ENCODE measurements around the gene MYH6. TPM values are rescaled to one million over a fixed set of nuclear protein-coding genes. Genes with fewer than 3 reads are reported as not detected.

MYH6 gene
- total RNA-seq, 4 donors from 2014 or later = not detected

DNA sequence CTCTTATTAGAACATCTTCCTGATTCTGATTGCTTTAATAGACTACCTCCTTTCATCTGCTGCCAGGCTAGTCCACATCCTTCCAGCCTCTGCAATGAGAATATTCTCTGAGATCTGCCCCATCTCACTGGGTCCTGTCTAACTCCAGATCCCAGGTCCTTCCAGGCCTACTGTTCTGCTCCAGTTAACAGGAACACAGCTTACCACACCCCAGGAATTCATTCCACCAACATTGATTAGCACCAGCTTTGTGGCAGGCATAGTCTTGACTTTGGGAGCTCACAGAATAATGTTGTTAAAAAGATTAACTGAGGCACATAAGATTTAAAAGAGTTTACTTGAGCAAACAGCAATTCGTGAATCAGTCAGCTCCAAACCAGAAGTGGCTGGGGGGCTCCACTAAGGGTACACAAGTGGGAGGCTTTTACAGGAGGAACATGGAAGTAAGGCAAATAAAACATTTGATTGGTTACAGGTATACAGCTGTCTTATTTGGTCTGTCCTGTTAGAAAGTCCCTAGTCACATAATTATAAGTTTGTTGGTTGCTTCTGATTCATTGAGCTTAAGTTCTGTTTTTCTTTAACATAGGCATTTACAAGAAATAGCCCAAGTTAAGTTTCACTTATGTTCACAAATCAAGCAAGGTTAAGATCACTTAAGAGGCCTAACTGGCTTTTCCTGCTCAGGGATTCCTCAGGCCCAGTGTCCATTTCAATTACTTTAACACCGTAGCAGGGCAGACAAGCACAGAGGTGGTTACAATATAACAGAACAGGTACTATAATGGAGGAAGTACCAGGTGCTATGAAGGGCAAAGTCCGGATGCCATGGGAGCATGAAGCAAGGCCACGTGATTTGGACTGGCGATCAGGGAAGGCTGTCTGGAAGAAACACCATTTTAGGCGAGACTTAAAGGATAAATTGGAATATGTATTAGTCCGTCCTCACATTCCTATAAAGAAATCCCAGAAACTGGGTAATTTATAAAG, 39.6 kb upstream of the MYH6 start:
- DNase-seq = peak in 2 of 3 donors; percentile 72 to 87

DNA sequence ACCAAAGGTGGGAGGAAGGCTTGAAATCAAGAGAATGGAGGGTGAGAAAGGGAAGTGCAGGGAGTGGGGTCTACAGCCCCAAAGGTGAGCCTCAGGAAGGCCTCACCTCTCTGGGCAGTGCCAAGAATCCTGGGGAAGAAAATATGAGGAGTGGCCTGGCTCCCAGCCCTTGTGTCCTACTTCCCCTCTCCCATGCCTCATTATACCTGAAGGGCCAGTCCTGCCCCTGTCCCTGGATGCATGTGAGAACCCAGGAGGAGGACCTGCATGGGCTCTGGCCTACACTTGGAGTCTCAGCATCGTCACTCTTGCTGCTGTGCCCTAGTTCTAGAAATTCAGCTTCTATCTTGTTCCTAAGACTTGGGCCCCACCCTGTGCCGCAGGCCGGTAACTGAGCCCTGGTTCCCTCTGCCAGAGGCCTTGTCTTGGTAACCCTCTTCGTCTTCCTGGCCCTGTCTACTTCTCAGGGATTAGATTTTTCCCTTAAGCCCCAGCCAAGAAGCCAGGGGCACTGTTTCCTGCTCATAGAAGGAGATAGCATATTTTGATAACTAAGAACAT, 38.3 kb upstream of the MYH6 start:
- TF ChIP-seq POLR2A (IDR thresholded peaks at IDR 0.05) = no peak
- TF ChIP-seq, protein P1, sequence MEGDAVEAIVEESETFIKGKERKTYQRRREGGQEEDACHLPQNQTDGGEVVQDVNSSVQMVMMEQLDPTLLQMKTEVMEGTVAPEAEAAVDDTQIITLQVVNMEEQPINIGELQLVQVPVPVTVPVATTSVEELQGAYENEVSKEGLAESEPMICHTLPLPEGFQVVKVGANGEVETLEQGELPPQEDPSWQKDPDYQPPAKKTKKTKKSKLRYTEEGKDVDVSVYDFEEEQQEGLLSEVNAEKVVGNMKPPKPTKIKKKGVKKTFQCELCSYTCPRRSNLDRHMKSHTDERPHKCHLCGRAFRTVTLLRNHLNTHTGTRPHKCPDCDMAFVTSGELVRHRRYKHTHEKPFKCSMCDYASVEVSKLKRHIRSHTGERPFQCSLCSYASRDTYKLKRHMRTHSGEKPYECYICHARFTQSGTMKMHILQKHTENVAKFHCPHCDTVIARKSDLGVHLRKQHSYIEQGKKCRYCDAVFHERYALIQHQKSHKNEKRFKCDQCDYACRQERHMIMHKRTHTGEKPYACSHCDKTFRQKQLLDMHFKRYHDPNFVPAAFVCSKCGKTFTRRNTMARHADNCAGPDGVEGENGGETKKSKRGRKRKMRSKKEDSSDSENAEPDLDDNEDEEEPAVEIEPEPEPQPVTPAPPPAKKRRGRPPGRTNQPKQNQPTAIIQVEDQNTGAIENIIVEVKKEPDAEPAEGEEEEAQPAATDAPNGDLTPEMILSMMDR (IDR thresholded peaks at IDR 0.05) = peak in 2 of 6 experiments; percentile 15 to 25
- H3K27me3 ChIP-seq = no peaks in the 10 kb centered on the region
- no peaks in the 10 kb centered on the region for H3K36me3 ChIP-seq
- H3K9me3 ChIP-seq = no peaks in the 10 kb centered on the region
- no peak overlapping the region for H3K4me3 ChIP-seq
- no peak overlapping the region for H3K27ac ChIP-seq
- DNase-seq = peak in 1 of 3 donors; percentile 44
- peaks cover 0 to 23% (median 0%) of the 10 kb centered on the region in 4 donors for H3K4me1 ChIP-seq

More for the DNA sequence above, 39.6 kb upstream of the MYH6 start:
- no peaks in the 10 kb centered on the region for H3K27me3 ChIP-seq
- peaks cover 0 to 23% (median 0%) of the 10 kb centered on the region in 4 donors for H3K4me1 ChIP-seq
- H3K27ac ChIP-seq = peak overlapping the region in 3 of 4 donors; percentile 15 to 67 (median 59)
- no peak overlapping the region for H3K4me3 ChIP-seq
- H3K9me3 ChIP-seq = no peaks in the 10 kb centered on the region
- TF ChIP-seq POLR2A (IDR thresholded peaks at IDR 0.05) = no peak
- TF ChIP-seq, protein P1 (IDR thresholded peaks at IDR 0.05) = no peak
- no peaks in the 10 kb centered on the region for H3K36me3 ChIP-seq

DNA sequence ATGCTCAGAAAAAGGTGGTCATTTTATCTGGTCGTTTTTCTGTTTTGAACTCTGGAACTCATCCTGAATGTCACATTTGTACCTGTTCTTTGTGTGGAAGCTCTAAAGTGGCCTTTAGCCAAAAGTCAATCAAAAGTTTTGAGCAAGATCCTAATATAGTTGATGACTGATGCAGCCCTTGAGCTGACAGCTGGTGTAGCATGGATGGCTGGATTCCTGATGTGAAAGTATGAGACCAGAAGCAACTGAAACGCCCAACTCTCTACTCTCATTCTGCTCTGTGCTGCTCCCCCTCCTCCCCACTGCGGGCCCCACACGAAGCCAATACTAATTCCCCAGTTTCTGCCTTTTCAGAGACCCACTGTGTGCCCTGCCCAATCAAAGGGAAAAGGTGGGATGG, 37.7 kb upstream of the MYH6 start:
- H3K9me3 ChIP-seq = no peaks in the 10 kb centered on the region
- no peak overlapping the region for H3K4me3 ChIP-seq
- H3K4me1 ChIP-seq = peaks cover 0 to 23% (median 0%) of the 10 kb centered on the region in 4 donors
- no peaks in the 10 kb centered on the region for H3K36me3 ChIP-seq
- H3K27me3 ChIP-seq = no peaks in the 10 kb centered on the region
- TF ChIP-seq POLR2A (IDR thresholded peaks at IDR 0.05) = no peak
- TF ChIP-seq, protein P1 (IDR thresholded peaks at IDR 0.05) = no peak
- DNase-seq = peak in 1 of 3 donors; percentile 13
- no peak overlapping the region for H3K27ac ChIP-seq

DNA sequence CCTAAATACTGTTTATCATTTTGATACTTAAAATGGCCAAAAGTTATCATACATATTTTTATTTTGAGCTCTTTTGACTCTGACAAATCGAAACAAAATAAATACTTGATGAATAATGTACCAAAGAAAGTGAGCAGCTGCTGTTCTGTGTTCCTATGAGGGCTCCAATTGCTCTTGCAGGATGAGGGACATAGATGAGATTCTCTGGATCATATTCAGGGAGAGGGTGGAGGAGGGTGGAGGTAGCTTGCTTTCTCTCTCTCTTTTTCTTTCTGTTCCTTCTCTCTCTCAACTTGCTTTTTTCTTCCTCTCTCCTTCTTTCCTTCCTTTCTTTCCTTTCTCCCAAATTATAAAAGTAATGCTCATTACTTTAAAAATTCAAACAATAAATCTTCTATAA, 36.2 kb upstream of the MYH6 start:
- no peaks in the 10 kb centered on the region for H3K36me3 ChIP-seq

DNA sequence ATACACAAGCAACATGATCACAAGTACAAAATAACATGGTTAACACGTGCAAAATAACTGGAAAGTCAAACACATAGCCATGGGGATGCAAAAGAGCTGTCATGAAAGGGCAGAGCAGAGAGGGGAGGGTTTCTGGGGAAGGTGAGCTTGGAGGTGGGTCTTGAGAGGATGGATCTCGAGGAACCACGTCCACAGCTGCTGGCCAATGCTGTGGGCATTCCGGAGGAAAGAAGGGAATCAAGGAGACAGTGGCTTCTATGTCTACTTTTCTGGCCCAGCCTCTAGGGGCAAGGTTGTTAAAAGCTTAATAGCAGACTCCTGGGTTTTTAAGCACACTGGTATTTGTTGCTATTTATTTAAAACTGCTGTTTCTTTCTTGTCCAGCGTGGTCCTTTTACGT, 35.8 kb upstream of the MYH6 start:
- Histone ChIP-seq H3K27me3 (no peaks in the 10 kb centered on the region), H3K27ac (no peak overlapping the region), H3K9me3 (no peaks in the 10 kb centered on the region), H3K36me3 (no peaks in the 10 kb centered on the region), H3K4me1 (peaks cover 0 to 23% (median 0%) of the 10 kb centered on the region in 4 donors), H3K4me3 (no peak overlapping the region)
- peak in 1 of 3 donors; percentile 36 for DNase-seq
- TF ChIP-seq, protein P1 (IDR thresholded peaks at IDR 0.05) = no peak
- TF ChIP-seq POLR2A (IDR thresholded peaks at IDR 0.05) = no peak

More for the DNA sequence above, 36.2 kb upstream of the MYH6 start:
- no peak overlapping the region for H3K4me3 ChIP-seq
- no peak overlapping the region for H3K27ac ChIP-seq
- H3K4me1 ChIP-seq = peaks cover 0 to 23% (median 0%) of the 10 kb centered on the region in 4 donors
- DNase-seq = no peak
- no peaks in the 10 kb centered on the region for H3K9me3 ChIP-seq
- TF ChIP-seq, protein P1 (IDR thresholded peaks at IDR 0.05) = no peak
- TF ChIP-seq POLR2A (IDR thresholded peaks at IDR 0.05) = no peak
- no peaks in the 10 kb centered on the region for H3K27me3 ChIP-seq
